Aorta (tissue), 5 donors: ENCODE results near the gene B4GALNT3. TPM values are rescaled to one million over a fixed set of nuclear protein-coding genes. Genes with fewer than 3 reads are reported as not detected.

Source experiments
- ATAC-seq: fragments of 200-7000 bp; cut with Tn5 transposase; one replicate; pipeline ENCODE4 v1.9.1; 2022; ENCODE audit warnings: moderate library complexity; ENCODE audit not compliant: low FRiP score
- DNase-seq, 2 donors: peaks; one replicate each; pipeline ENCODE4 v3.0.0-alpha.2; 2020
- H3K27ac ChIP-seq, 2 donors: one replicate each; pipeline ENCODE4 v1.5.1; 2013; ENCODE audit warnings: low read length in 2 of 2, mild to moderate bottlenecking in 2 of 2, moderate library complexity in 2 of 2, control low read depth in 1 of 2, inconsistent platforms in 1 of 2, low read depth in 1 of 2
- H3K27me3 ChIP-seq, 2 donors: one replicate each; pipeline ENCODE4 v1.6.1; 2013; ENCODE audit warnings: control low read depth in 1 of 2, low read length in 1 of 2, mild to moderate bottlenecking in 1 of 2, moderate library complexity in 1 of 2; ENCODE audit not compliant: insufficient read depth in 2 of 2, control insufficient read depth in 1 of 2
- H3K36me3 ChIP-seq, 2 donors: one replicate each; pipeline ENCODE4 v1.6.1; 2013; ENCODE audit warnings: control low read depth in 1 of 2, low read length in 1 of 2, mild to moderate bottlenecking in 1 of 2; ENCODE audit not compliant: insufficient read depth in 2 of 2, control insufficient read depth in 1 of 2
- H3K4me1 ChIP-seq, 2 donors: one replicate each; pipeline ENCODE4 v1.6.1; 2013; ENCODE audit warnings: low read length in 2 of 2, control low read depth in 1 of 2, mild to moderate bottlenecking in 1 of 2, moderate library complexity in 1 of 2; ENCODE audit not compliant: insufficient read depth in 2 of 2, control insufficient read depth in 1 of 2
- H3K4me3 ChIP-seq, 2 donors: one replicate each; pipeline ENCODE4 v1.5.1; 2013; ENCODE audit warnings: low read length in 2 of 2, control low read depth in 1 of 2, mild to moderate bottlenecking in 1 of 2
- H3K9me3 ChIP-seq: one replicate; pipeline ENCODE4 v1.6.1; 2013; ENCODE audit warnings: mild to moderate bottlenecking, low read length; ENCODE audit not compliant: control insufficient read depth
- WGBS, 2 donors: extraction: QIAGEN DNeasy Blood & Tissue Kit; methylation state at CpG; one replicate each; pipeline ENCODE4 v1.1.7; 2013; 5-methylcytosine and 5-hydroxymethylcytosine counted together
- intact Hi-C, 2 donors: fragments of 100-400 bp; cut with DNase I; formaldehyde crosslinking; loops; one replicate each; pipeline versions ENCODE4 v1.14.2 to v1.15.0; 2022
- polyA plus RNA-seq, 2 donors: library from polyadenylated mRNA; stranded (reverse); fragments of 200-250 nt; gene quantifications; one replicate each; pipeline ENCODE4 v1.2.3, GENCODE V29; 2013
- total RNA-seq, 2 donors: library from RNA; stranded (reverse); fragmentation: NEBNext Ultra II Directional; extraction: Animal tissue kit (Norgen Biotek cat#: 25700); gene quantifications; one replicate each; pipeline ENCODE4 v1.2.1, GENCODE V29; 2021
- donor health status: healthy with polysubstance abuse.
- donor health status: Bipolar disorder and iron deficiency.
- donor health status: DM: no; HTN: no; CAD: no.
- donor health status: DM: no; HTN: no; CAD: no.
- donor health status: DM: yes; HTN: yes; CAD: no.

Gene B4GALNT3
- total and polyA plus RNA-seq, 4 donors: 10.3 to 29.9 (median 18.9) TPM

GRCh38 chr12:462936-463705, 3.4 kb downstream of the B4GALNT3 start:
- Histone ChIP-seq H3K27ac (peak overlapping the region in 1 of 2 donors; percentile 15), H3K4me1 (no peaks in the 10 kb centered on the region), H3K27me3 (no peaks in the 10 kb centered on the region), H3K36me3 (no peaks in the 10 kb centered on the region), H3K9me3 (no peaks in the 10 kb centered on the region), H3K4me3 (no peak overlapping the region)
- no peak for DNase-seq
- ATAC-seq: no peak
- WGBS, 2 donors: 47 to 55% methylated on average over 6 of the region's 6 CpGs
- intact Hi-C loops: no loop called here

- H3K36me3 ChIP-seq: no peaks in the 10 kb centered on the region
- no peak overlapping the region for H3K4me3 ChIP-seq
- ATAC-seq (no peak), DNase-seq (no peak)
- peak overlapping the region in 1 of 2 donors; percentile 65 for H3K27ac ChIP-seq
- no peaks in the 10 kb centered on the region for H3K27me3 ChIP-seq
- no peaks in the 10 kb centered on the region for H3K9me3 ChIP-seq
- 25 to 33% methylated on average over 16 of the region's 16 CpGs for WGBS, 2 donors
- intact Hi-C loops: no loop called here
- H3K4me1 ChIP-seq: no peaks in the 10 kb centered on the region
These were observed 4.9 kb downstream of the B4GALNT3 start for GRCh38 chr12:464484-465267.

GRCh38 chr12:466039-466438, 6.3 kb downstream of the B4GALNT3 start:
- H3K4me3 ChIP-seq: no peak overlapping the region
- no peaks in the 10 kb centered on the region for H3K4me1 ChIP-seq
- no peaks in the 10 kb centered on the region for H3K9me3 ChIP-seq
- DNase-seq: peak; percentile 70 to 79
- intact Hi-C loops: loop anchor here in 1 of 2 donors (2.0 kb wide), 1 partner anchor 15 kb away; no protein-coding TSS in a partner anchor
- no peaks in the 10 kb centered on the region for H3K27me3 ChIP-seq
- peak overlapping the region; percentile 28 to 36 for H3K27ac ChIP-seq
- peak; percentile 80 for ATAC-seq
- no peaks in the 10 kb centered on the region for H3K36me3 ChIP-seq
- WGBS, 2 donors: 4 to 9% methylated on average over 8 of the region's 8 CpGs

- Histone ChIP-seq H3K27me3 (no peaks in the 10 kb centered on the region), H3K36me3 (no peaks in the 10 kb centered on the region), H3K27ac (no peak overlapping the region), H3K4me3 (no peak overlapping the region), H3K9me3 (no peaks in the 10 kb centered on the region), H3K4me1 (no peaks in the 10 kb centered on the region)
- intact Hi-C loops: loop anchor here in 1 of 2 donors (2.0 kb wide), 1 partner anchor 14 kb away; no protein-coding TSS in a partner anchor
- 36 to 39% methylated on average over 5 of the region's 5 CpGs for WGBS, 2 donors
- DNase-seq (no peak), ATAC-seq (no peak)
These were observed 7.0 kb downstream of the B4GALNT3 start for GRCh38 chr12:466762-467161.

GRCh38 chr12:467591-467990, 7.9 kb downstream of the B4GALNT3 start:
- H3K4me3 ChIP-seq: no peak overlapping the region
- H3K4me1 ChIP-seq: no peaks in the 10 kb centered on the region
- H3K36me3 ChIP-seq: no peaks in the 10 kb centered on the region
- H3K9me3 ChIP-seq: no peaks in the 10 kb centered on the region
- ATAC-seq: no peak
- H3K27me3 ChIP-seq: no peaks in the 10 kb centered on the region
- DNase-seq: no peak
- H3K27ac ChIP-seq: peak overlapping the region; percentile 50 to 70
- 58 to 61% methylated on average over 6 of the region's 6 CpGs for WGBS, 2 donors
- intact Hi-C loops: loop anchor here in 1 of 2 donors (2.0 kb wide), 1 partner anchor 13 kb away; no protein-coding TSS in a partner anchor

GRCh38 chr12:468671-469389, 9.1 kb downstream of the B4GALNT3 start:
- Histone ChIP-seq H3K27me3 (no peaks in the 10 kb centered on the region), H3K4me1 (peaks cover 2 to 4% of the 10 kb centered on the region in 2 donors), H3K4me3 (no peak overlapping the region), H3K36me3 (no peaks in the 10 kb centered on the region), H3K9me3 (no peaks in the 10 kb centered on the region), H3K27ac (peak overlapping the region; percentile 60 to 62)
- DNase-seq (peak in 1 of 2 donors; percentile 63), ATAC-seq (no peak)
- WGBS, 2 donors: 12 to 18% methylated on average over 10 of the region's 10 CpGs
- intact Hi-C loops: no loop called here

GRCh38 chr12:470133-470532, 10.4 kb downstream of the B4GALNT3 start:
- Histone ChIP-seq H3K9me3 (no peaks in the 10 kb centered on the region), H3K4me3 (no peak overlapping the region), H3K27ac (no peak overlapping the region), H3K4me1 (peaks cover 4 to 5% of the 10 kb centered on the region in 2 donors), H3K27me3 (no peaks in the 10 kb centered on the region), H3K36me3 (no peaks in the 10 kb centered on the region)
- DNase-seq: no peak
- intact Hi-C loops: no loop called here
- ATAC-seq: no peak
- WGBS, 2 donors: 53 to 57% methylated on average over 11 of the region's 11 CpGs

GRCh38 chr12:473198-473597, 13.5 kb downstream of the B4GALNT3 start:
- intact Hi-C loops: no loop called here
- Histone ChIP-seq H3K9me3 (no peaks in the 10 kb centered on the region), H3K4me1 (peaks cover 4 to 5% of the 10 kb centered on the region in 2 donors), H3K36me3 (no peaks in the 10 kb centered on the region), H3K27ac (peak overlapping the region in 1 of 2 donors; percentile 0), H3K4me3 (no peak overlapping the region), H3K27me3 (no peaks in the 10 kb centered on the region)
- no peak for ATAC-seq
- no peak for DNase-seq
- 88 to 91% methylated on average over 5 of the region's 5 CpGs for WGBS, 2 donors
